Liver (tissue), 9 donors: ENCODE results near the gene PDE4D. TPM values are rescaled to one million over a fixed set of nuclear protein-coding genes. Genes with fewer than 3 reads are reported as not detected.

Experiments
- DNase-seq: peaks from one replicate; pipeline ENCODE4 v3.0.0-alpha.2; 2017; ENCODE audit warnings: low spot score
- H3K27ac ChIP-seq, 2 donors: one replicate each; pipeline ENCODE4 v1.7.0; 2013; ENCODE audit warnings: inconsistent platforms in 2 of 2, low read length in 2 of 2, control low read depth in 1 of 2, low read depth in 1 of 2, mild to moderate bottlenecking in 1 of 2
- H3K27me3 ChIP-seq, 4 donors: one replicate each; pipeline versions ENCODE4 v1.6.1 to v1.7.0; 2013; ENCODE audit warnings: low read length in 3 of 4, inconsistent platforms in 1 of 4, mild to moderate bottlenecking in 1 of 4, moderate library complexity in 1 of 4; ENCODE audit not compliant: control insufficient read depth in 4 of 4, insufficient read depth in 4 of 4
- H3K36me3 ChIP-seq, 4 donors: one replicate each; pipeline versions ENCODE4 v1.6.1 to v1.7.0; 2013; ENCODE audit warnings: low read length in 3 of 4, mild to moderate bottlenecking in 3 of 4, low read depth in 1 of 4, moderate library complexity in 1 of 4; ENCODE audit not compliant: control insufficient read depth in 4 of 4, insufficient read depth in 3 of 4
- H3K4me1 ChIP-seq, 4 donors: one replicate each; pipeline versions ENCODE4 v1.6.1 to v1.7.0; 2013; ENCODE audit warnings: low read length in 3 of 4, mild to moderate bottlenecking in 3 of 4, moderate library complexity in 1 of 4; ENCODE audit not compliant: control insufficient read depth in 4 of 4, insufficient read depth in 4 of 4
- H3K4me3 ChIP-seq, 3 donors: one replicate each; pipeline versions ENCODE4 v1.6.1 to v1.7.0; 2013; ENCODE audit warnings: low read length in 3 of 3, control low read depth in 1 of 3, low read depth in 1 of 3, mild to moderate bottlenecking in 1 of 3
- H3K9ac ChIP-seq, 2 donors: one replicate each; pipeline ENCODE4 v1.7.0; 2013; ENCODE audit warnings: low read length in 2 of 2, mild to moderate bottlenecking in 2 of 2, moderate library complexity in 2 of 2, control low read depth in 1 of 2, low read depth in 1 of 2
- H3K9me3 ChIP-seq, 4 donors: one replicate each; pipeline versions ENCODE4 v1.6.1 to v1.7.0; 2013; ENCODE audit warnings: low read length in 3 of 4; ENCODE audit not compliant: control insufficient read depth in 4 of 4
- ATF3 ChIP-seq: IDR thresholded peaks from 2 replicates; pipeline ENCODE4 v1.6.1; 2016; ENCODE audit warnings: antibody characterized with exemption
- EGR1 ChIP-seq, 2 donors: IDR thresholded peaks; 2 replicates each; pipeline ENCODE4 v1.6.1; 2016 to 2018; ENCODE audit warnings: antibody characterized with exemption in 2 of 2, low read depth in 2 of 2
- FOXA1 ChIP-seq: IDR thresholded peaks from 2 replicates; pipeline ENCODE4 v1.6.1; 2016; ENCODE audit warnings: antibody characterized with exemption
- FOXA2 ChIP-seq: IDR thresholded peaks from 2 replicates; pipeline ENCODE4 v1.6.1; 2016; ENCODE audit warnings: antibody characterized with exemption
- GABPA ChIP-seq, 2 donors: IDR thresholded peaks in 1 of 2; conservative IDR thresholded peaks in 1 of 2; 2 replicates each; pipeline ENCODE4 v1.6.1; 2016; ENCODE audit warnings: antibody characterized with exemption in 2 of 2, mild to moderate bottlenecking in 1 of 2, moderate library complexity in 1 of 2
- HNF4A ChIP-seq, 2 donors: conservative IDR thresholded peaks; 2 replicates each; pipeline ENCODE4 v1.6.1; 2016; ENCODE audit warnings: antibody characterized with exemption in 2 of 2, mild to moderate bottlenecking in 2 of 2
- HNF4G ChIP-seq: IDR thresholded peaks from 2 replicates; pipeline ENCODE4 v1.6.1; 2016; ENCODE audit warnings: antibody characterized with exemption
- JUND ChIP-seq, 2 donors: IDR thresholded peaks; 2 replicates each; pipeline ENCODE4 v1.6.1; 2016; ENCODE audit warnings: antibody characterized with exemption in 2 of 2
- NR2F2 ChIP-seq: IDR thresholded peaks from 2 replicates; pipeline ENCODE4 v1.6.1; 2016; ENCODE audit warnings: antibody characterized with exemption
- RAD21 ChIP-seq, 2 donors: IDR thresholded peaks; 2 replicates each; pipeline ENCODE4 v1.6.1; 2016; ENCODE audit warnings: antibody characterized with exemption in 2 of 2, mild to moderate bottlenecking in 2 of 2
- RXRA ChIP-seq, 2 donors: IDR thresholded peaks; 2 replicates each; pipeline ENCODE4 v1.6.1; 2017 to 2018; ENCODE audit warnings: antibody characterized with exemption in 2 of 2, mild to moderate bottlenecking in 1 of 2
- SP1 ChIP-seq: IDR thresholded peaks from 2 replicates; pipeline ENCODE4 v1.6.1; 2018; ENCODE audit warnings: antibody characterized with exemption, mild to moderate bottlenecking
- TAF1 ChIP-seq: conservative IDR thresholded peaks from 2 replicates; pipeline ENCODE4 v1.6.1; 2016; ENCODE audit warnings: antibody characterized with exemption, mild to moderate bottlenecking
- YY1 ChIP-seq: IDR thresholded peaks from 2 replicates; pipeline ENCODE4 v1.6.1; 2016; ENCODE audit warnings: antibody characterized with exemption, mild to moderate bottlenecking
- WGBS: extraction: QIAGEN DNeasy Blood & Tissue Kit; methylation state at CpG from one replicate; pipeline ENCODE4 v1.1.7; 2013; 5-methylcytosine and 5-hydroxymethylcytosine counted together
- polyA plus RNA-seq, 2 donors: library from polyadenylated mRNA; stranded (reverse) in 1 of 2; unstranded in 1 of 2; fragments of 200-250 nt in 1 of 2; fragments of >200 nt in 1 of 2; fragmentation: Nextera tagmentation in 1 of 2; extraction: Ambion mirVana in 1 of 2; gene quantifications; one replicate each; pipeline versions ENCODE4 v1.2.1 to v1.2.3, GENCODE V29; 2013 to 2015
- total RNA-seq, 2 donors: library from RNA; depleted of rRNA; stranded (reverse); fragments of >200 nt; gene quantifications; one replicate each; pipeline ENCODE4 v1.2.3, GENCODE V29; 2014
- TF ChIP-seq, protein P1 (sequence below): fragments of 150-350 bp; IDR thresholded peaks from 2 replicates; pipeline ENCODE4 v1.5.1; 2017; ENCODE audit warnings: improper control_type of control experiment, low read depth, low read length; ENCODE audit not compliant: missing input control
- TF ChIP-seq, protein P2 (sequence below): IDR thresholded peaks from 2 replicates; pipeline ENCODE4 v1.6.1; 2016; ENCODE audit warnings: antibody characterized with exemption, mild to moderate bottlenecking
- TF ChIP-seq, protein P3 (sequence below): IDR thresholded peaks from 2 replicates; pipeline ENCODE4 v1.6.1; 2016; ENCODE audit warnings: antibody characterized with exemption
- TF ChIP-seq, protein P4 (sequence below): IDR thresholded peaks from 2 replicates; pipeline ENCODE4 v1.6.1; 2016; ENCODE audit warnings: antibody characterized with exemption
- donor health status: healthy.
- donor health status: healthy.
- donor health status: healthy.
- donor health status: healthy.
- donor health status: healthy.

PDE4D gene
- total and polyA plus RNA-seq, 4 donors: 0.67 to 11.9 (median 6.5) TPM

DNA sequence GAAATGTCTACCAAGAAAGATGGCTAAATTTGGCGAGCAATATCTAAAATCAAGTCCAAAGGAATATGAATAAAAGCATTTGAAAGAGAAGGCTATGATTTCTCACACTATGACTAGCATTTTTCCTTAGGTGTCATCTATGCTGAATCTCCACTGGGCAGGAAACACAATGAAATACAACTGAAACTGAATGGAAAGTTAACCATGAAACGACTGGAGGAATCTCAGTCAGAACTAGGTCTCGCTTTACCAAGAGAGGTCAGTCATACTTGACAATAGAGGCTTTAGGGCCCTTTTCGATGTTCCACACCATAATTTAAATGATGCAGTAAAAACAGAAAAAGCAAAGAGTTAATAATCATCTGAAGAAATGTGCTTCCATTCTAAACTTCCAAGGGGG, 339.0 kb downstream of the PDE4D start:
- no peak overlapping the region for H3K4me3 ChIP-seq
- peaks cover 0 to under 1% (median 0%) of the 10 kb centered on the region in 4 donors for H3K4me1 ChIP-seq
- H3K27ac ChIP-seq: no peak overlapping the region
- H3K36me3 ChIP-seq: no peaks in the 10 kb centered on the region
- H3K27me3 ChIP-seq: no peaks in the 10 kb centered on the region
- H3K9me3 ChIP-seq: no peaks in the 10 kb centered on the region
- WGBS: 94% methylated on average over 4 of the region's 4 CpGs
- TF ChIP-seq RAD21 (IDR thresholded peaks at IDR 0.05) (no peak), NR2F2 (no peak), HNF4G (no peak), RXRA (IDR thresholded peaks at IDR 0.05) (no peak), GABPA (IDR thresholded peaks at IDR 0.05 in 1 of 2, conservative IDR thresholded peaks at IDR 0.05 in 1 of 2) (no peak), TAF1 (no peak), FOXA1 (no peak), HNF4A (conservative IDR thresholded peaks at IDR 0.05) (no peak), YY1 (no peak), ATF3 (no peak), FOXA2 (no peak), SP1 (no peak), EGR1 (IDR thresholded peaks at IDR 0.05; ENCODE audit: low read depth in 2 of 2) (no peak), JUND (IDR thresholded peaks at IDR 0.05) (no peak)
- TF ChIP-seq, protein P1, sequence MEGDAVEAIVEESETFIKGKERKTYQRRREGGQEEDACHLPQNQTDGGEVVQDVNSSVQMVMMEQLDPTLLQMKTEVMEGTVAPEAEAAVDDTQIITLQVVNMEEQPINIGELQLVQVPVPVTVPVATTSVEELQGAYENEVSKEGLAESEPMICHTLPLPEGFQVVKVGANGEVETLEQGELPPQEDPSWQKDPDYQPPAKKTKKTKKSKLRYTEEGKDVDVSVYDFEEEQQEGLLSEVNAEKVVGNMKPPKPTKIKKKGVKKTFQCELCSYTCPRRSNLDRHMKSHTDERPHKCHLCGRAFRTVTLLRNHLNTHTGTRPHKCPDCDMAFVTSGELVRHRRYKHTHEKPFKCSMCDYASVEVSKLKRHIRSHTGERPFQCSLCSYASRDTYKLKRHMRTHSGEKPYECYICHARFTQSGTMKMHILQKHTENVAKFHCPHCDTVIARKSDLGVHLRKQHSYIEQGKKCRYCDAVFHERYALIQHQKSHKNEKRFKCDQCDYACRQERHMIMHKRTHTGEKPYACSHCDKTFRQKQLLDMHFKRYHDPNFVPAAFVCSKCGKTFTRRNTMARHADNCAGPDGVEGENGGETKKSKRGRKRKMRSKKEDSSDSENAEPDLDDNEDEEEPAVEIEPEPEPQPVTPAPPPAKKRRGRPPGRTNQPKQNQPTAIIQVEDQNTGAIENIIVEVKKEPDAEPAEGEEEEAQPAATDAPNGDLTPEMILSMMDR: no peak
- TF ChIP-seq, protein P2, sequence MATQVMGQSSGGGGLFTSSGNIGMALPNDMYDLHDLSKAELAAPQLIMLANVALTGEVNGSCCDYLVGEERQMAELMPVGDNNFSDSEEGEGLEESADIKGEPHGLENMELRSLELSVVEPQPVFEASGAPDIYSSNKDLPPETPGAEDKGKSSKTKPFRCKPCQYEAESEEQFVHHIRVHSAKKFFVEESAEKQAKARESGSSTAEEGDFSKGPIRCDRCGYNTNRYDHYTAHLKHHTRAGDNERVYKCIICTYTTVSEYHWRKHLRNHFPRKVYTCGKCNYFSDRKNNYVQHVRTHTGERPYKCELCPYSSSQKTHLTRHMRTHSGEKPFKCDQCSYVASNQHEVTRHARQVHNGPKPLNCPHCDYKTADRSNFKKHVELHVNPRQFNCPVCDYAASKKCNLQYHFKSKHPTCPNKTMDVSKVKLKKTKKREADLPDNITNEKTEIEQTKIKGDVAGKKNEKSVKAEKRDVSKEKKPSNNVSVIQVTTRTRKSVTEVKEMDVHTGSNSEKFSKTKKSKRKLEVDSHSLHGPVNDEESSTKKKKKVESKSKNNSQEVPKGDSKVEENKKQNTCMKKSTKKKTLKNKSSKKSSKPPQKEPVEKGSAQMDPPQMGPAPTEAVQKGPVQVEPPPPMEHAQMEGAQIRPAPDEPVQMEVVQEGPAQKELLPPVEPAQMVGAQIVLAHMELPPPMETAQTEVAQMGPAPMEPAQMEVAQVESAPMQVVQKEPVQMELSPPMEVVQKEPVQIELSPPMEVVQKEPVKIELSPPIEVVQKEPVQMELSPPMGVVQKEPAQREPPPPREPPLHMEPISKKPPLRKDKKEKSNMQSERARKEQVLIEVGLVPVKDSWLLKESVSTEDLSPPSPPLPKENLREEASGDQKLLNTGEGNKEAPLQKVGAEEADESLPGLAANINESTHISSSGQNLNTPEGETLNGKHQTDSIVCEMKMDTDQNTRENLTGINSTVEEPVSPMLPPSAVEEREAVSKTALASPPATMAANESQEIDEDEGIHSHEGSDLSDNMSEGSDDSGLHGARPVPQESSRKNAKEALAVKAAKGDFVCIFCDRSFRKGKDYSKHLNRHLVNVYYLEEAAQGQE: no peak
- TF ChIP-seq, protein P3, sequence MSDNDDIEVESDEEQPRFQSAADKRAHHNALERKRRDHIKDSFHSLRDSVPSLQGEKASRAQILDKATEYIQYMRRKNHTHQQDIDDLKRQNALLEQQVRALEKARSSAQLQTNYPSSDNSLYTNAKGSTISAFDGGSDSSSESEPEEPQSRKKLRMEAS: no peak
- TF ChIP-seq, protein P4, sequence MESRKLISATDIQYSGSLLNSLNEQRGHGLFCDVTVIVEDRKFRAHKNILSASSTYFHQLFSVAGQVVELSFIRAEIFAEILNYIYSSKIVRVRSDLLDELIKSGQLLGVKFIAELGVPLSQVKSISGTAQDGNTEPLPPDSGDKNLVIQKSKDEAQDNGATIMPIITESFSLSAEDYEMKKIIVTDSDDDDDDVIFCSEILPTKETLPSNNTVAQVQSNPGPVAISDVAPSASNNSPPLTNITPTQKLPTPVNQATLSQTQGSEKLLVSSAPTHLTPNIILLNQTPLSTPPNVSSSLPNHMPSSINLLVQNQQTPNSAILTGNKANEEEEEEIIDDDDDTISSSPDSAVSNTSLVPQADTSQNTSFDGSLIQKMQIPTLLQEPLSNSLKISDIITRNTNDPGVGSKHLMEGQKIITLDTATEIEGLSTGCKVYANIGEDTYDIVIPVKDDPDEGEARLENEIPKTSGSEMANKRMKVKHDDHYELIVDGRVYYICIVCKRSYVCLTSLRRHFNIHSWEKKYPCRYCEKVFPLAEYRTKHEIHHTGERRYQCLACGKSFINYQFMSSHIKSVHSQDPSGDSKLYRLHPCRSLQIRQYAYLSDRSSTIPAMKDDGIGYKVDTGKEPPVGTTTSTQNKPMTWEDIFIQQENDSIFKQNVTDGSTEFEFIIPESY: no peak
- no peak overlapping the region for H3K9ac ChIP-seq
- DNase-seq: no peak
